ENCODE measurements around the gene APMAP. TPM values are rescaled to one million over a fixed set of nuclear protein-coding genes. Genes with fewer than 3 reads are reported as not detected.
A peak's percentile ranks its signal among the peaks of the same experiment; 100 is the strongest.
"Not testable (repeated sequence)": the region's sequence is repeated elsewhere in the genome, so short reads cannot be mapped to it uniquely, and the experiment has no call there.

The APMAP gene
- total and polyA plus RNA-seq, 10 donors: 26.5 to 104 (median 65.3) TPM

DNA sequence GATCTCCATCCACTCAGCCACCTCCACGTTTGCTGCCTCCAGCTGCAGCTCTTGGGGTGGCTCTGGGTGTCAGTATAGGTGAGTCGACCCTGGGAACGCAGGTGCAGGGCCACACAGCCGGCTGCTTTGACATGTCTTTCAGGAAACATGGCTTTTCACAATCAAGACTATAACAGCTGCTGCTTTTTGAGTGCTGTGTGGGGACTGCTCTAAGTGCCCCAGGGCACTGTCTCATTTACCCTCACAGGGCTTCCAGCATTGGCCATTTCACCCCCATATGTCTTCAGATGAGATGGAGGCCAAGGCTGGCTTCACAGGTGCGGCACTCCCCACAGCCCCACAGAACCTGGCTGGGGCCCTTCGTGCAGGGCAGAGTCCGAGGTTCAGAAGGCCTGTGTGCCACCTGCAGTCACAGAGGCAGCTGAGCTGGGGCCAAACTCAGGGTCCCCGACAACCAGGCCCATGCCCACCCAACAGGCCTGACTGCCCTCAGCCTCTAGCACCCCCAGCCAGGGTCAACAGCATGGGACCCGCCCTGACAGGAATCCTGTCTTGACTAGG is 58.4 kb downstream of the APMAP start:
- intact Hi-C loops (cut with DNase I; ENCODE audit: low total_unique reads): no loop called here
- TF ChIP-seq, protein P1, sequence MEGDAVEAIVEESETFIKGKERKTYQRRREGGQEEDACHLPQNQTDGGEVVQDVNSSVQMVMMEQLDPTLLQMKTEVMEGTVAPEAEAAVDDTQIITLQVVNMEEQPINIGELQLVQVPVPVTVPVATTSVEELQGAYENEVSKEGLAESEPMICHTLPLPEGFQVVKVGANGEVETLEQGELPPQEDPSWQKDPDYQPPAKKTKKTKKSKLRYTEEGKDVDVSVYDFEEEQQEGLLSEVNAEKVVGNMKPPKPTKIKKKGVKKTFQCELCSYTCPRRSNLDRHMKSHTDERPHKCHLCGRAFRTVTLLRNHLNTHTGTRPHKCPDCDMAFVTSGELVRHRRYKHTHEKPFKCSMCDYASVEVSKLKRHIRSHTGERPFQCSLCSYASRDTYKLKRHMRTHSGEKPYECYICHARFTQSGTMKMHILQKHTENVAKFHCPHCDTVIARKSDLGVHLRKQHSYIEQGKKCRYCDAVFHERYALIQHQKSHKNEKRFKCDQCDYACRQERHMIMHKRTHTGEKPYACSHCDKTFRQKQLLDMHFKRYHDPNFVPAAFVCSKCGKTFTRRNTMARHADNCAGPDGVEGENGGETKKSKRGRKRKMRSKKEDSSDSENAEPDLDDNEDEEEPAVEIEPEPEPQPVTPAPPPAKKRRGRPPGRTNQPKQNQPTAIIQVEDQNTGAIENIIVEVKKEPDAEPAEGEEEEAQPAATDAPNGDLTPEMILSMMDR (IDR thresholded peaks at IDR 0.05 in 8 of 11, conservative IDR thresholded peaks at IDR 0.05 in 3 of 11): no peak
- TF ChIP-seq POLR2AphosphoS5 (IDR thresholded peaks at IDR 0.05): no peak
- no peak for TF ChIP-seq POLR2A (IDR thresholded peaks at IDR 0.05)
- H3K27me3 ChIP-seq (replicated peaks in 1 of 7): no peaks in the 10 kb centered on the region
- WGBS, 5 donors: 74 to 83% (median 80%) methylated on average over 4 to 9 of the region's 9 CpGs
- peaks cover 0 to 10% (median 0%) of the 10 kb centered on the region in 8 donors for H3K9me3 ChIP-seq
- H3K4me1 ChIP-seq: peaks cover 0 to 34% (median 8%) of the 10 kb centered on the region in 6 donors
- no peak overlapping the region for H3K27ac ChIP-seq
- no peaks in the 10 kb centered on the region for H3K36me3 ChIP-seq
- H3K4me3 ChIP-seq: no peak overlapping the region
- DNase-seq: peak; percentile 70

GRCh38 chr20:24933266-24933908 is 59.2 kb downstream of the APMAP start:
- no peak overlapping the region for H3K27ac ChIP-seq
- no peaks in the 10 kb centered on the region for H3K27me3 ChIP-seq (replicated peaks in 1 of 7)
- no peak overlapping the region for H3K4me3 ChIP-seq
- peaks cover 0 to 34% (median 8%) of the 10 kb centered on the region in 6 donors for H3K4me1 ChIP-seq
- H3K36me3 ChIP-seq: no peaks in the 10 kb centered on the region
- peak; percentile 71 for DNase-seq
- H3K9me3 ChIP-seq: peaks cover 0 to 10% (median 0%) of the 10 kb centered on the region in 8 donors
- intact Hi-C loops (cut with DNase I; ENCODE audit: low total_unique reads): no loop called here
- WGBS, 5 donors: 71 to 96% (median 86%) methylated on average over 4 to 7 of the region's 7 CpGs
- TF ChIP-seq, protein P1 (IDR thresholded peaks at IDR 0.05 in 8 of 11, conservative IDR thresholded peaks at IDR 0.05 in 3 of 11): no peak
- TF ChIP-seq POLR2A (IDR thresholded peaks at IDR 0.05): no peak
- no peak for TF ChIP-seq POLR2AphosphoS5 (IDR thresholded peaks at IDR 0.05)

DNA sequence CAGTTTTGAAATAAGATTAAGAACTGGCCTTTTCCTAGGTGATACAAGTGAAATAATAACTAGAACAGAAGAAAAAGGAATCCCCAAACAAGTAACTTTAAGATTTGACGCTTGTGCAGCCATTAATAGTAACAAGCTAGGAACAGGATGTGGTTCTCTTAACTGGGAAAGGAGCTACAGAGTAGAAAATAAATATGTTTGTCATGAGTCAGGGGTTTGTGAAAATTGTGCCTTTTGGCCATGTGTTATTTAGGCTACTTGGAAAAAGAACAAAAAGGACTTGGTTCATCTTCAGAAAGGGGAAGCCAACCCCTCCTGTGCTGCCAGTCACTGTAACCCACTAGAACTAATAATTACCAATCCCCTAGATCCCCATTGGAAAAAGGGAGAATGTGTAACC is 60.7 kb downstream of the APMAP start:
- H3K4me3 ChIP-seq; intact Hi-C loops (cut with DNase I; ENCODE audit: low total_unique reads); H3K36me3 ChIP-seq; H3K27me3 ChIP-seq (replicated peaks in 1 of 7); DNase-seq; H3K9me3 ChIP-seq: not testable (repeated sequence)
- Histone ChIP-seq H3K4me1 (peaks cover 0 to 34% (median 8%) of the 10 kb centered on the region in 6 donors), H3K27ac (peak overlapping the region in 4 of 8 donors; percentile 64 to 79 (median 72))
- 3 to 13% (median 10%) methylated on average over 1 of the region's 1 CpG for WGBS, 5 donors

- H3K36me3 ChIP-seq; H3K27me3 ChIP-seq (replicated peaks in 1 of 7); H3K9me3 ChIP-seq; intact Hi-C loops (cut with DNase I; ENCODE audit: low total_unique reads): not testable (repeated sequence)
- 64 to 75% (median 72%) methylated on average over 13 to 15 of the region's 15 CpGs for WGBS, 5 donors
- TF ChIP-seq, protein P1 (IDR thresholded peaks at IDR 0.05 in 8 of 11, conservative IDR thresholded peaks at IDR 0.05 in 3 of 11): peak in 8 of 11 experiments; percentile 11 to 41 (median 25)
- DNase-seq: peak; percentile 65
- Histone ChIP-seq H3K4me3 (peak overlapping the region in 2 of 8 donors; percentile 4 to 39), H3K4me1 (peaks cover 0 to 34% (median 8%) of the 10 kb centered on the region in 6 donors), H3K27ac (peak overlapping the region in 7 of 8 donors; percentile 27 to 79 (median 64))
Measured at GRCh38 chr20:24930724-24931688, 61.5 kb downstream of the APMAP start.

GRCh38 chr20:24929867-24930723 is 62.5 kb downstream of the APMAP start:
- 53 to 76% (median 61%) methylated on average over 13 of the region's 13 CpGs for WGBS, 5 donors
- DNase-seq: peak; percentile 42
- Histone ChIP-seq H3K4me3 (peak overlapping the region in 2 of 8 donors; percentile 4 to 39), H3K27ac (peak overlapping the region in 7 of 8 donors; percentile 27 to 79 (median 64)), H3K4me1 (peaks cover 0 to 34% (median 8%) of the 10 kb centered on the region in 6 donors)
- H3K36me3 ChIP-seq; intact Hi-C loops (cut with DNase I; ENCODE audit: low total_unique reads); H3K9me3 ChIP-seq; H3K27me3 ChIP-seq (replicated peaks in 1 of 7): not testable (repeated sequence)

DNA sequence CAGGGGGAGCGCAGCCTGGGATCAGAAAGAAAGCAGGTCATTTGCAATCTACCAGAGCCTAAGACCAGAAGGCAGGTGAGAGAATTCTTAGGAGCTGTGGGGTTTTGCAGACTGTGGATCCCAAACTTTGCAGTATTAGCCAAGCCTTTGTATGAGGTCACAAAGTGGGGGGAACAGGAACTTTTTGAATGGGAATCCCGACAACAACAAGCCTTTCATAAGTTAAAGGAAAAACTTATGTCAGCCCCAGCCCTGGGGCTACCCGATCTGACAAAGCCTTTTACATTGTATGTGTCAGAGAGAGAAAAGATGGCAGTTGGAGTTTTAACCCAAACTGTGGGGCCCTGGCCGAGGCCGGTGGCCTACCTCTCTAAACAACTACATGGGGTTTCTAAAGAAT is 63.3 kb downstream of the APMAP start:
- peaks cover 0 to 34% (median 8%) of the 10 kb centered on the region in 6 donors for H3K4me1 ChIP-seq
- H3K4me3 ChIP-seq; DNase-seq; intact Hi-C loops (cut with DNase I; ENCODE audit: low total_unique reads); H3K27me3 ChIP-seq (replicated peaks in 1 of 7); H3K36me3 ChIP-seq; H3K9me3 ChIP-seq; H3K27ac ChIP-seq: not testable (repeated sequence)
- 83 to 97% (median 86%) methylated on average over 5 of the region's 5 CpGs for WGBS, 5 donors
